ENCODE data around the gene NDRG4.
"Not testable (repeated sequence)": the region's sequence is repeated elsewhere in the genome, so short reads cannot be mapped to it uniquely, and the experiment has no call there.

Gene NDRG4

GRCh38 chr16:58464916-58465731, 34.8 kb upstream of the NDRG4 start:
- no peak for DNase-seq (ENCODE audit: low read depth, low spot score)

GRCh38 chr16:58465817-58466216, 34.1 kb upstream of the NDRG4 start:
- no peak for DNase-seq (ENCODE audit: low read depth, low spot score)

DNA sequence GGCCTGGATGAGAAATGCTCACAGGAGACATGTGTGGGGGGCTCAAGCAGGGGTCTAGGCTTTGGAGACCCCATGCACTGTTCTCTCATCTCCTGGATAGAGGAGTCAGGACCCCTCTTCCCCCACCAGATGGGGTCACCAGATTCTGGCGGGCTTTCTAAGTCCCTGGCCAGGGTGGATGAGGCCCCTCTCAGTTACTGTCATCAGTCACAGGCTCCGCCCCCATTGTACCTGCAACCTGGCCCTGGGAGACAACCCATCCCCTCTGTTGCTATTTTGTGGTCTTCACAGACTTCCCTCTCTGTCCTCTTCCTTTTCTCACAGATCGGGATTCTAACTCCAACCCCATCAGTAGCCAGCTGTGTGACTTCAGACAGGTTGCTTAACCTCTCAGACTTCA, 33.5 kb upstream of the NDRG4 start:
- DNase-seq (ENCODE audit: low read depth, low spot score): no peak

- no peak for DNase-seq (ENCODE audit: low read depth, low spot score)
Measured at GRCh38 chr16:58467905-58468304, 32.0 kb upstream of the NDRG4 start.

GRCh38 chr16:58471209-58471975, 28.6 kb upstream of the NDRG4 start:
- no peak for DNase-seq (ENCODE audit: low read depth, low spot score)

GRCh38 chr16:58472266-58472665, 27.7 kb upstream of the NDRG4 start:
- no peak for DNase-seq (ENCODE audit: low read depth, low spot score)

GRCh38 chr16:58472827-58473226, 27.1 kb upstream of the NDRG4 start:
- no peak for DNase-seq (ENCODE audit: low read depth, low spot score)

GRCh38 chr16:58474296-58474695, 25.6 kb upstream of the NDRG4 start:
- no peak for DNase-seq (ENCODE audit: low read depth, low spot score)

DNA sequence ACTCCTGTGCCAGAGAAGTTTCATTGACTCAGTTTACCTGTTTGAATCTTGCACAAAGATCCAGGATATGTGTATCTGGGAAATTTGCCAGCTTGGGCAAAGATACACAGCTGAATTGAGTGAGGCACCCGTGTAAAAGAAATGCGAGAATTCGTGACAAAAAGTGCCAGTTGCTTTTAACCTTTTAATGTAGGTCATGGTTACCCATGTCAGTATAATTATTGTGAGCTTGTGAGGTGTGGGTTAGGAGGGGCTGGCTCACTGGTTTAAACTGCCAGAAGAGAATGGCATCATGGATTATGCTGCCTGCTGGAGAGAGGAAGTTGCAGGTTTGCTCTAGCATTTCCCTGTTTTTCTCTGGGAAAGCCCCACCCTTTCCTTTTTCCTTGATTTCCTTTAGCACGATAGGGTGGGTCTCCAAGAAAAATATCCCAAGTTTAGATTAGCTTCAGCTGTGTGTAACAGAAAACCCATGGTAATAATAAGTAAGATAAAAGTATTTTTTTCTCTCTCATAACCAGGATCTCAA, 24.8 kb upstream of the NDRG4 start:
- DNase-seq (ENCODE audit: low read depth, low spot score): no peak

GRCh38 chr16:58476791-58477190, 23.2 kb upstream of the NDRG4 start:
- no peak for DNase-seq (ENCODE audit: low read depth, low spot score)

GRCh38 chr16:58478427-58478826, 21.5 kb upstream of the NDRG4 start:
- DNase-seq (ENCODE audit: low read depth, low spot score): no peak

- DNase-seq (ENCODE audit: low read depth, low spot score): no peak
Measured at GRCh38 chr16:58481226-58481869, 18.6 kb upstream of the NDRG4 start.

GRCh38 chr16:58481931-58482330, 18.0 kb upstream of the NDRG4 start:
- DNase-seq (ENCODE audit: low read depth, low spot score): no peak

DNA sequence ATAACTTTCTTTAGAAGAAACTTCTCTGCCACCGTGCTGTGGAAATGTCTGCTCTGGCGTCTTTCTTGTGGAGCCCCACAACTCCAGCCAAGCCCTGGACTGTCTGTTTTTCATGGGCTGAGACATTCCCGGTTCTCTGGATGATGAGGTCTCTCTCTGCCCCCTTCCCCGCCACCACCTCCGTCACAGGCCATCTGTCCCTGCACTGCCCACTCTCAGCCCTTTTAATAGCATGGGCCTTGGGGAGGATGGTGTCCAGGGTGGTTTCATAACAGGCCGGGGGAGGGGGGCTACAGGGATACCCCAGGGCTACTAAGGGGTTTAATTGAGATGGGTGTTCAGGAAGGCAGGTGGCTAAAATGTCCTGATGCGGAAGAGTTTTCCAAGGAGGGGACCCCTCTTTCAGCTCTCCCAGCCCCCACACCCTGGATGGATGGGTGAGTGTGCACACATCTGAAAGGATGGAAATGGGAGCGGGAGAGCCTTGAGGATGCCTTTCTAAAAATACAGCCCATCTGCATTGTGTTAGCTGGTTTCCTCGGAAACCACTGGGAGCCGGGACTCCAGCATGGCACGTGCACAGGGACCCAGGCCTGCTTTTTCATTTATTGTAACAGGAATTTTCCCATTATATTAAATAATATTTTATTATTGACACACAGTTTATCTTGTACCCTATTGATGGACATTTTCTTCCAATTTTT, 14.6 kb upstream of the NDRG4 start:
- DNase-seq (ENCODE audit: low read depth, low spot score): no peak

- peak; percentile 32 for DNase-seq (ENCODE audit: low read depth, low spot score)
Measured at GRCh38 chr16:58487566-58488351, 12.2 kb upstream of the NDRG4 start.

- DNase-seq (ENCODE audit: low read depth, low spot score): no peak
Measured at GRCh38 chr16:58488531-58488930, 11.4 kb upstream of the NDRG4 start.

DNA sequence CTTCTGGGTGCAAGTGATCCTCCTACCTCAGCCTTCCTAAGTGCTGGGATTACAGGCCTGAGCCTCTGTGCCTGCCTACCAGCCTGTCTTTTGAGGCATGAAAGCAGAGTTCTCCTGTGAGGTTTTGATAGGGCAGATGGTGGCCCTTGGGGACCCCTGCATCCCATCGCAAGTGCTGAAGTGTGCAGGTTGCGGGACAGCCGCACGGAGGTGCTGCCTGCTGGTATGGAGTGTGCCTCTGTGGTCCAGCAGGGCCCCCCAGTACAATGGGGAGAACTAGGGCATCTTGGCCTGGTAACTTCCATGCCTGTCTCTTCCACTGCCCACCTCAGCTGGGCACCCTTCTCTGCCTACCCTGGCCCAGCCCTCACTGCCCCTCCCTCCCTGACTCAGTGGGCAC, 9.9 kb upstream of the NDRG4 start:
- DNase-seq (ENCODE audit: low read depth, low spot score): no peak

DNA sequence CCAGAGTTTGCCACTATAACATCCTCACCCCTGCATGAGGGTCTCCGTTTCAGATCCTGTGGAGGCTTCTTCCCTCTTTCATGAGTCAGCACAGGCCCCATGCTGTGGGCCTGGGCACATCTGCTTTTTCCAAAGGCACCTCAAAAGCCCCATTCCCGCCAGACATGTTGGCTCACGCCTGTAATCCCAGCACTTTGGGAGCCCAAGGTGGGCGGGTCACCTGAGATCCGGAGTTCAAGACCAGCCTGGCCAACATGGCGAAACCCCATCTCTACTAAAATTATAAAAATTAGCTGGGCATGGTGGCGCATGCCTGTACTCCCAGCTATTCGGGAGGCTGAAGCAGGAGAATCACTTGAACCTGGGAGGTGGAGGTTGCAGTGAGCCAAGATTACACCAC, 9.4 kb upstream of the NDRG4 start:
- not testable (repeated sequence) for DNase-seq (ENCODE audit: low read depth, low spot score)

- no peak for DNase-seq (ENCODE audit: low read depth, low spot score)
Measured at GRCh38 chr16:58492066-58492465, 7.9 kb upstream of the NDRG4 start.

DNA sequence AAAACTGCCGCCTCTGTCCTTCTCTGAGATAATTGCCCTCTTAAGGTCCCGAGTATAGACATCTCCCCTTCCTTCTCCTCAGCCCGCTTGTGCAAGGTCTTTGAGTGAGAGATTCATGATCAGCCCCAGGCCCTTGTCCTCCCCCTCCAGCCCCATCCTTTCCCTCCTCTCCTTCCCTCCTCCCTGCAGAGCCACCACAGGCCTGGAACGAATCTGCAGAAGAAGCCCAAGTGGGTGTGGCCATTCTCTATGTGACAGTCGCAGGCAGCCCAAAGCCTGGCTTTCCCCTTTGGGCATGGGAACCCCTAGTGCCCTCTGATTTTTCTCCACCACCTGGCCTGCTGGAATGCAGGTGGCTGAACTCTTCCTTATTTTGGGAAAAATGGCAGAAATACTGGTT, 7.2 kb upstream of the NDRG4 start:
- DNase-seq (ENCODE audit: low read depth, low spot score): no peak

All from smooth muscle cell of the brain vasculature (primary cell).